ENCODE results near the gene TEKT5.
A peak's percentile ranks its signal among the peaks of the same experiment; 100 is the strongest.

Gene TEKT5

GRCh38 chr16:10668322-10669045, 26.2 kb downstream of the TEKT5 start:
- ChIA-PET CTCF (interaction anchor here (0.7 kb wide), 1 partner anchor 14 kb away, joined by 3 read pairs; no protein-coding TSS in a partner anchor), POLR2A (no interaction called here)
- peak; percentile 7 to 19 (median 15) for DNase-seq
- Histone ChIP-seq H3K4me3 (ENCODE audit: control insufficient read depth in 1 of 7, extremely low read depth in 1 of 7, insufficient read depth in 4 of 7, low read depth in 2 of 7, low read length in 6 of 7) (no peak overlapping the region), H3K27ac (ENCODE audit: insufficient read depth in 1 of 2, low read depth in 1 of 2, low read length in 2 of 2, poor library complexity in 1 of 2, severe bottlenecking in 2 of 2) (no peak overlapping the region), H3K4me1 (ENCODE audit: control extremely low read depth in 1 of 4, control insufficient read depth in 4 of 4, insufficient read depth in 4 of 4, low read length in 3 of 4) (no peaks in the 10 kb centered on the region), H3K36me3 (ENCODE audit: control insufficient read depth in 4 of 4, insufficient read depth in 4 of 4, low read length in 3 of 4) (no peaks in the 10 kb centered on the region), H3K9me3 (ENCODE audit: control extremely low read depth in 1 of 5, control insufficient read depth in 4 of 5, insufficient read depth in 2 of 5, low read depth in 1 of 5, low read length in 4 of 5) (no peaks in the 10 kb centered on the region), H3K27me3 (replicated peaks in 2 of 5; ENCODE audit: control insufficient read depth in 4 of 5, insufficient read depth in 5 of 5, low read length in 4 of 5) (peaks cover 0 to 6% (median 0%) of the 10 kb centered on the region in 5 experiments)
- 71% methylated on average over 7 of the region's 8 CpGs for WGBS (ENCODE audit: insufficient coverage)

GRCh38 chr16:10667239-10667638, 27.5 kb downstream of the TEKT5 start:
- CTCF ChIA-PET = no interaction called here
- no peak for DNase-seq

GRCh38 chr16:10666291-10666690, 28.4 kb downstream of the TEKT5 start:
- ChIA-PET CTCF (no interaction called here), POLR2A (no interaction called here)
- Histone ChIP-seq H3K4me3 (ENCODE audit: control insufficient read depth in 1 of 7, extremely low read depth in 1 of 7, insufficient read depth in 4 of 7, low read depth in 2 of 7, low read length in 6 of 7) (no peak overlapping the region), H3K27me3 (replicated peaks in 2 of 5; ENCODE audit: control insufficient read depth in 4 of 5, insufficient read depth in 5 of 5, low read length in 4 of 5) (peaks cover 0 to 8% (median 0%) of the 10 kb centered on the region in 5 experiments), H3K27ac (ENCODE audit: insufficient read depth in 1 of 2, low read depth in 1 of 2, low read length in 2 of 2, poor library complexity in 1 of 2, severe bottlenecking in 2 of 2) (no peak overlapping the region), H3K9me3 (ENCODE audit: control extremely low read depth in 1 of 5, control insufficient read depth in 4 of 5, insufficient read depth in 2 of 5, low read depth in 1 of 5, low read length in 4 of 5) (no peaks in the 10 kb centered on the region), H3K36me3 (ENCODE audit: control insufficient read depth in 4 of 4, insufficient read depth in 4 of 4, low read length in 3 of 4) (no peaks in the 10 kb centered on the region), H3K4me1 (ENCODE audit: control extremely low read depth in 1 of 4, control insufficient read depth in 4 of 4, insufficient read depth in 4 of 4, low read length in 3 of 4) (no peaks in the 10 kb centered on the region)
- no peak for DNase-seq
- 97% methylated on average over 4 of the region's 4 CpGs for WGBS (ENCODE audit: insufficient coverage)

More at GRCh38 chr16:10667239-10667638, 27.5 kb downstream of the TEKT5 start:
- peaks cover 0 to 8% (median 0%) of the 10 kb centered on the region in 5 experiments for H3K27me3 ChIP-seq (replicated peaks in 2 of 5; ENCODE audit: control insufficient read depth in 4 of 5, insufficient read depth in 5 of 5, low read length in 4 of 5)
- H3K4me1 ChIP-seq (ENCODE audit: control extremely low read depth in 1 of 4, control insufficient read depth in 4 of 4, insufficient read depth in 4 of 4, low read length in 3 of 4) = no peaks in the 10 kb centered on the region
- H3K4me3 ChIP-seq (ENCODE audit: control insufficient read depth in 1 of 7, extremely low read depth in 1 of 7, insufficient read depth in 4 of 7, low read depth in 2 of 7, low read length in 6 of 7) = no peak overlapping the region
- H3K36me3 ChIP-seq (ENCODE audit: control insufficient read depth in 4 of 4, insufficient read depth in 4 of 4, low read length in 3 of 4) = no peaks in the 10 kb centered on the region
- POLR2A ChIA-PET = no interaction called here
- whole genome bisulfite sequencing (ENCODE audit: insufficient coverage) = 88% methylated on average over 8 of the region's 8 CpGs
- no peaks in the 10 kb centered on the region for H3K9me3 ChIP-seq (ENCODE audit: control extremely low read depth in 1 of 5, control insufficient read depth in 4 of 5, insufficient read depth in 2 of 5, low read depth in 1 of 5, low read length in 4 of 5)
- H3K27ac ChIP-seq (ENCODE audit: insufficient read depth in 1 of 2, low read depth in 1 of 2, low read length in 2 of 2, poor library complexity in 1 of 2, severe bottlenecking in 2 of 2) = no peak overlapping the region

GRCh38 chr16:10665166-10665565, 29.6 kb downstream of the TEKT5 start:
- 83% methylated on average over 5 of the region's 7 CpGs for WGBS (ENCODE audit: insufficient coverage)
- no peak overlapping the region for H3K27ac ChIP-seq (ENCODE audit: insufficient read depth in 1 of 2, low read depth in 1 of 2, low read length in 2 of 2, poor library complexity in 1 of 2, severe bottlenecking in 2 of 2)
- CTCF ChIA-PET = interaction anchor here (0.6 to 1.3 kb wide), 2 partner anchors 8 to 94 kb away, joined by 3 to 4 read pairs; no protein-coding TSS in a partner anchor
- peaks cover 0 to 8% (median 0%) of the 10 kb centered on the region in 5 experiments for H3K27me3 ChIP-seq (replicated peaks in 2 of 5; ENCODE audit: control insufficient read depth in 4 of 5, insufficient read depth in 5 of 5, low read length in 4 of 5)
- POLR2A ChIA-PET = no interaction called here
- no peaks in the 10 kb centered on the region for H3K4me1 ChIP-seq (ENCODE audit: control extremely low read depth in 1 of 4, control insufficient read depth in 4 of 4, insufficient read depth in 4 of 4, low read length in 3 of 4)
- no peak overlapping the region for H3K4me3 ChIP-seq (ENCODE audit: control insufficient read depth in 1 of 7, extremely low read depth in 1 of 7, insufficient read depth in 4 of 7, low read depth in 2 of 7, low read length in 6 of 7)
- H3K36me3 ChIP-seq (ENCODE audit: control insufficient read depth in 4 of 4, insufficient read depth in 4 of 4, low read length in 3 of 4) = no peaks in the 10 kb centered on the region
- no peaks in the 10 kb centered on the region for H3K9me3 ChIP-seq (ENCODE audit: control extremely low read depth in 1 of 5, control insufficient read depth in 4 of 5, insufficient read depth in 2 of 5, low read depth in 1 of 5, low read length in 4 of 5)
- DNase-seq = no peak

GRCh38 chr16:10664720-10665126, 30.0 kb downstream of the TEKT5 start:
- Histone ChIP-seq H3K9me3 (ENCODE audit: control extremely low read depth in 1 of 5, control insufficient read depth in 4 of 5, insufficient read depth in 2 of 5, low read depth in 1 of 5, low read length in 4 of 5) (no peaks in the 10 kb centered on the region), H3K4me1 (ENCODE audit: control extremely low read depth in 1 of 4, control insufficient read depth in 4 of 4, insufficient read depth in 4 of 4, low read length in 3 of 4) (no peaks in the 10 kb centered on the region), H3K36me3 (ENCODE audit: control insufficient read depth in 4 of 4, insufficient read depth in 4 of 4, low read length in 3 of 4) (no peaks in the 10 kb centered on the region), H3K27ac (ENCODE audit: insufficient read depth in 1 of 2, low read depth in 1 of 2, low read length in 2 of 2, poor library complexity in 1 of 2, severe bottlenecking in 2 of 2) (no peak overlapping the region), H3K4me3 (ENCODE audit: control insufficient read depth in 1 of 7, extremely low read depth in 1 of 7, insufficient read depth in 4 of 7, low read depth in 2 of 7, low read length in 6 of 7) (no peak overlapping the region), H3K27me3 (replicated peaks in 2 of 5; ENCODE audit: control insufficient read depth in 4 of 5, insufficient read depth in 5 of 5, low read length in 4 of 5) (peaks cover 0 to 8% (median 0%) of the 10 kb centered on the region in 5 experiments)
- DNase-seq = no peak
- ChIA-PET POLR2A (no interaction called here), CTCF (interaction anchor here (0.6 to 1.3 kb wide), 2 partner anchors 9 to 94 kb away, joined by 3 to 4 read pairs; no protein-coding TSS in a partner anchor)
- 91% methylated on average over 1 of the region's 2 CpGs for WGBS (ENCODE audit: insufficient coverage)

GRCh38 chr16:10663744-10664143, 31.0 kb downstream of the TEKT5 start:
- ChIA-PET CTCF (no interaction called here), POLR2A (no interaction called here)
- H3K4me1 ChIP-seq (ENCODE audit: control extremely low read depth in 1 of 4, control insufficient read depth in 4 of 4, insufficient read depth in 4 of 4, low read length in 3 of 4) = no peaks in the 10 kb centered on the region
- no peak overlapping the region for H3K4me3 ChIP-seq (ENCODE audit: control insufficient read depth in 1 of 7, extremely low read depth in 1 of 7, insufficient read depth in 4 of 7, low read depth in 2 of 7, low read length in 6 of 7)
- 100% methylated on average over 3 of the region's 4 CpGs for WGBS (ENCODE audit: insufficient coverage)
- peaks cover 0 to 8% (median 0%) of the 10 kb centered on the region in 5 experiments for H3K27me3 ChIP-seq (replicated peaks in 2 of 5; ENCODE audit: control insufficient read depth in 4 of 5, insufficient read depth in 5 of 5, low read length in 4 of 5)
- no peak overlapping the region for H3K27ac ChIP-seq (ENCODE audit: insufficient read depth in 1 of 2, low read depth in 1 of 2, low read length in 2 of 2, poor library complexity in 1 of 2, severe bottlenecking in 2 of 2)
- no peak for DNase-seq
- no peaks in the 10 kb centered on the region for H3K9me3 ChIP-seq (ENCODE audit: control extremely low read depth in 1 of 5, control insufficient read depth in 4 of 5, insufficient read depth in 2 of 5, low read depth in 1 of 5, low read length in 4 of 5)
- H3K36me3 ChIP-seq (ENCODE audit: control insufficient read depth in 4 of 4, insufficient read depth in 4 of 4, low read length in 3 of 4) = no peaks in the 10 kb centered on the region

- Histone ChIP-seq H3K27me3 (replicated peaks in 2 of 5; ENCODE audit: control insufficient read depth in 4 of 5, insufficient read depth in 5 of 5, low read length in 4 of 5) (peaks cover 0 to 8% (median 0%) of the 10 kb centered on the region in 5 experiments), H3K36me3 (ENCODE audit: control insufficient read depth in 4 of 4, insufficient read depth in 4 of 4, low read length in 3 of 4) (no peaks in the 10 kb centered on the region), H3K4me1 (ENCODE audit: control extremely low read depth in 1 of 4, control insufficient read depth in 4 of 4, insufficient read depth in 4 of 4, low read length in 3 of 4) (no peaks in the 10 kb centered on the region), H3K4me3 (ENCODE audit: control insufficient read depth in 1 of 7, extremely low read depth in 1 of 7, insufficient read depth in 4 of 7, low read depth in 2 of 7, low read length in 6 of 7) (no peak overlapping the region), H3K9me3 (ENCODE audit: control extremely low read depth in 1 of 5, control insufficient read depth in 4 of 5, insufficient read depth in 2 of 5, low read depth in 1 of 5, low read length in 4 of 5) (no peaks in the 10 kb centered on the region), H3K27ac (ENCODE audit: insufficient read depth in 1 of 2, low read depth in 1 of 2, low read length in 2 of 2, poor library complexity in 1 of 2, severe bottlenecking in 2 of 2) (no peak overlapping the region)
- POLR2A ChIA-PET = no interaction called here
- DNase-seq = no peak
- CTCF ChIA-PET = no interaction called here
- 100% methylated on average over 1 of the region's 1 CpG for WGBS (ENCODE audit: insufficient coverage)
Measured at GRCh38 chr16:10663146-10663545, 31.6 kb downstream of the TEKT5 start.
